Pancreas (tissue), 10 donors: ENCODE data around the gene NCF2. TPM values are rescaled to one million over a fixed set of nuclear protein-coding genes. Genes with fewer than 3 reads are reported as not detected.
"Not testable (repeated sequence)": the region's sequence is repeated elsewhere in the genome, so short reads cannot be mapped to it uniquely, and the experiment has no call there.

Source experiments
- ATAC-seq, 4 donors: fragments of 200-7000 bp; cut with Tn5 transposase; one replicate each; pipeline versions ENCODE4 v1.8.0 to v1.9.1; 2020; ENCODE audit warnings: mild to moderate bottlenecking in 4 of 4, moderate library complexity in 4 of 4
- DNase-seq, 6 donors: peaks; one replicate each; pipeline ENCODE4 v3.0.0-alpha.2; 2020
- FAIRE-seq: peaks from 2 replicates; lab custom pipeline; 2012; peaks lifted over from hg19 to GRCh38; lab: Jason Lieb, UNC
- H3K27ac ChIP-seq, 4 donors: fragments of 200-600 bp; sonication (generic); 1 replicate in 3 of 4; 2 replicates in 1 of 4; pipeline versions ENCODE4 v1.5.0 to v1.8.0; 2020
- H3K27me3 ChIP-seq, 4 donors: fragments of 200-600 bp; one replicate each; pipeline ENCODE4 v1.8.0; 2021
- H3K36me3 ChIP-seq, 3 donors: fragments of 200-600 bp; sonication (generic) in 1 of 3; one replicate each; pipeline versions ENCODE4 v1.5.0 to v1.8.0; 2020 to 2021
- H3K4me1 ChIP-seq, 3 donors: fragments of 200-600 bp; one replicate each; pipeline ENCODE4 v1.8.0; 2021
- H3K4me3 ChIP-seq, 4 donors: fragments of 200-600 bp; sonication (generic) in 2 of 4; one replicate each; pipeline versions ENCODE4 v1.5.0 to v1.8.0; 2020 to 2021
- H3K9me3 ChIP-seq, 4 donors: fragments of 200-600 bp; one replicate each; pipeline ENCODE4 v1.8.0; 2021
- WGBS, 2 donors: extraction: QIAGEN DNeasy Blood & Tissue Kit; methylation state at CpG; one replicate each; pipeline ENCODE4 v1.1.7; 2013; 5-methylcytosine and 5-hydroxymethylcytosine counted together
- intact Hi-C, 3 donors: fragments of 100-400 bp; cut with DNase I; formaldehyde crosslinking; loops; one replicate each; pipeline versions ENCODE4 v1.11.1 to v1.14.2; 2022
- polyA plus RNA-seq, 2 donors: library from polyadenylated mRNA; stranded (reverse); fragments of 200-250 nt; gene quantifications; one replicate each; pipeline ENCODE4 v1.2.3, GENCODE V29; 2013
- total RNA-seq, 6 donors: library from RNA; stranded (reverse); fragmentation: NEBNext Ultra II Directional in 4 of 6; extraction: Animal tissue kit (Norgen Biotek cat#: 25700) in 4 of 6; gene quantifications; one replicate each; pipeline versions ENCODE4 v1.2.1 to v1.2.4, GENCODE V29; 2021 to 2023
- TF ChIP-seq, protein P1 (sequence below), 4 donors: fragments of 200-600 bp; sonication (generic) in 3 of 4; IDR thresholded peaks; one replicate each; pipeline versions ENCODE4 v1.5.0 to v1.8.0; 2021; ENCODE audit warnings: antibody characterized with exemption in 4 of 4
- donor health status: healthy with polysubstance abuse.
- donor health status: DM: no; HTN: no; CAD: no; lungs with moderate emphysema.
- donor health status: DM: no; HTN: no; CAD: no.
- donor health status: control.
- donor health status: control.
- donor health status: Bipolar disorder and iron deficiency.
- donor health status: DM: yes; HTN: yes; CAD: no.
- donor health status: DM: no; HTN: no; CAD: no.
- donor health status: DM: no; HTN: no; CAD: no.
- donor health status: DM: yes; HTN: yes; CAD: no.

NCF2 gene
- total and polyA plus RNA-seq, 8 donors: 0.65 to 24.5 (median 2.1) TPM

DNA sequence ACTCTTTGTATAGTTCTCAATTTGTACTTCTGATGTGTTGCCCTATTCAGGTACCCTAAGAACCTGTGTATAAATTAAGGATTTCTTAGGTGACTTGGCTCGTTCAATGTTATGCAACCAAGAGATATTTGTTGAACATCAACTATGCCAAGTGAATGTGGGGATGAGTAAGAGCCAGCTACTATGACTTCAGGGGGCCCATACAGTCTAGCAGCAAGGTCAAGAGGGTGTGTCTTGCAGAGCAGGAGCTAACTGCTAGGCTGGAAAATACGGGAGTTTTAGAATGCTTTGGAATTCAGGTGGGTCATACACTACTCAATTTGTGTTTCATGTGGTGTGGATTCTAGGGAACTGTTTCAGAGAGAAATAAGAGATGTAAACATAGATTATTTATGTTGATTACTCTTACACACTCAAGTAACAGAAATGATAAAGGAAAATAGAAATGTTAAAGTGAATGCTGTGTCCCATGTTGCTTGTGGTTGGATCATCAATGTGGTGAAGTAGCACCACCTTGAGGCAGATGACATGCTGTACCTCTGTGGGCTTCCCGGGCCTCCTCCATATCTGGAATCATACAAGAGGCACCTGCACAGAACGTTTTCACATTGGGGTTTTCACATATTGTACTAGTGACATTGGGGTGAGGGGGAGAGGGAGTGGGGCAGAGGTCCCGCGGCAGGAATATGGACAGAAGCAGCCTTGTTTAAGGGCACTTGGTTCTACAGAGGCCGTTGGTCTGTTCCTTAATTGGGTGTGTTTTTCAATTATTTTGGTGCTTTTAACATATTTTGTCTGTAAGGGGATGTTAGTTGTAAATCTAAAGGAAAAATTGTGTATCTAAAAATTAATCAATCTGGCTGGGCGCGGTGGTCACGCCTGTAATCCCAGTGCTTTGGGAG lies 32.9 kb upstream of the NCF2 start:
- no peaks in the 10 kb centered on the region for H3K36me3 ChIP-seq
- TF ChIP-seq, protein P1, sequence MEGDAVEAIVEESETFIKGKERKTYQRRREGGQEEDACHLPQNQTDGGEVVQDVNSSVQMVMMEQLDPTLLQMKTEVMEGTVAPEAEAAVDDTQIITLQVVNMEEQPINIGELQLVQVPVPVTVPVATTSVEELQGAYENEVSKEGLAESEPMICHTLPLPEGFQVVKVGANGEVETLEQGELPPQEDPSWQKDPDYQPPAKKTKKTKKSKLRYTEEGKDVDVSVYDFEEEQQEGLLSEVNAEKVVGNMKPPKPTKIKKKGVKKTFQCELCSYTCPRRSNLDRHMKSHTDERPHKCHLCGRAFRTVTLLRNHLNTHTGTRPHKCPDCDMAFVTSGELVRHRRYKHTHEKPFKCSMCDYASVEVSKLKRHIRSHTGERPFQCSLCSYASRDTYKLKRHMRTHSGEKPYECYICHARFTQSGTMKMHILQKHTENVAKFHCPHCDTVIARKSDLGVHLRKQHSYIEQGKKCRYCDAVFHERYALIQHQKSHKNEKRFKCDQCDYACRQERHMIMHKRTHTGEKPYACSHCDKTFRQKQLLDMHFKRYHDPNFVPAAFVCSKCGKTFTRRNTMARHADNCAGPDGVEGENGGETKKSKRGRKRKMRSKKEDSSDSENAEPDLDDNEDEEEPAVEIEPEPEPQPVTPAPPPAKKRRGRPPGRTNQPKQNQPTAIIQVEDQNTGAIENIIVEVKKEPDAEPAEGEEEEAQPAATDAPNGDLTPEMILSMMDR (IDR thresholded peaks at IDR 0.05): peak in 3 of 4 donors; percentile 36 to 41 (median 36)
- ATAC-seq (peak; percentile 74 to 94 (median 90)), DNase-seq (peak in 3 of 6 donors; percentile 38 to 44 (median 40)), FAIRE-seq (no peak)
- 44 to 46% methylated on average over 10 of the region's 10 CpGs for WGBS, 2 donors
- no peak overlapping the region for H3K27ac ChIP-seq
- H3K4me1 ChIP-seq: peaks cover 8 to 23% (median 12%) of the 10 kb centered on the region in 3 donors
- H3K4me3 ChIP-seq: no peak overlapping the region
- H3K9me3 ChIP-seq: no peaks in the 10 kb centered on the region
- H3K27me3 ChIP-seq: no peaks in the 10 kb centered on the region
- intact Hi-C loops: loop anchor here in 1 of 3 donors (10.0 kb wide), 1 partner anchor 138 kb away; no protein-coding TSS in a partner anchor

DNA sequence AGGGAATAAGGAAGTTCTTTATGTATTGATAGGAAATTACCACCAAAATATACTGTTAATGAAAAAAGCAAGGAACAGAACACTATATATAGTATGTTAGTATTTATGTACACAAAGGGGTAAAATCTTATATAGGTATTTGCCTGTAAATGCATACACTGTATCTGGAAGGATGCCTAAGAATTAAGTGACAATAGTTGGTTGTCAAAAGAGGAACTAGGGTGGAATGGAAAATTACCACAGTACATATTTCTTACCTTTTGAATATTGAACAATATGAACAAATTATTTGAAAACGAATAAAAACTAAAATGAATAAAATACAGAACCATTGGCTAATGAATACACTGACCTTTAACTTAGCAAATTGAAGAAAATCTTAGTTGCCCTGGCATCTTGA lies 31.8 kb upstream of the NCF2 start:
- ATAC-seq: no peak
- Histone ChIP-seq H3K36me3 (no peaks in the 10 kb centered on the region), H3K9me3 (no peaks in the 10 kb centered on the region), H3K27me3 (no peaks in the 10 kb centered on the region), H3K4me1 (peaks cover 8 to 20% (median 12%) of the 10 kb centered on the region in 3 donors), H3K27ac (no peak overlapping the region), H3K4me3 (no peak overlapping the region)
- WGBS, 2 donors: 30 to 31% methylated on average over 1 of the region's 1 CpG
- FAIRE-seq: no peak
- DNase-seq: no peak
- TF ChIP-seq, protein P1 (IDR thresholded peaks at IDR 0.05): no peak
- intact Hi-C loops: loop anchor here in 1 of 3 donors (10.0 kb wide), 1 partner anchor 137 kb away; no protein-coding TSS in a partner anchor

DNA sequence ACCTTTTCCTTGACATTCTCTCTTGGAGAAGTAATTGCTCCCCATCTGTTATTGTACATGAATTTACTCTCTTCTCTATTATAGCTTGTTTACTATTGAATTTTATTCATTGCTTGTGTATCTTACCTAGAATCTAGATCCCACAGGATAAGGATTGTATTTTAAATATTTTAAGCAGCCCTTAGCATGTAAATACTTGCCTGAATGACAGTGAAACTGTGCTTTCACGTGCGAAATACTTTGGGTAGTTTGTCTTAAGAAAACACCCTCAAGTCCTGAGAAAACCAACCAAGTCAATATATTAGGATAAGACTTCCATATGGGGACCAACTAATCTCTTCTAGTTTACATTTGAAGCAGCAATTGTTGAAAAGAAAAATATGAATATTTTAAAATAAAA lies 30.1 kb upstream of the NCF2 start:
- Histone ChIP-seq H3K27ac (no peak overlapping the region), H3K9me3 (no peaks in the 10 kb centered on the region), H3K4me1 (peaks cover 0 to 4% (median 0%) of the 10 kb centered on the region in 3 donors), H3K27me3 (no peaks in the 10 kb centered on the region), H3K36me3 (no peaks in the 10 kb centered on the region), H3K4me3 (no peak overlapping the region)
- FAIRE-seq (no peak), ATAC-seq (no peak), DNase-seq (no peak)
- TF ChIP-seq, protein P1 (IDR thresholded peaks at IDR 0.05): no peak
- intact Hi-C loops: loop anchor here in 1 of 3 donors (10.0 kb wide), 1 partner anchor 136 kb away; no protein-coding TSS in a partner anchor
- WGBS, 2 donors: 59 to 84% methylated on average over 2 of the region's 2 CpGs

DNA sequence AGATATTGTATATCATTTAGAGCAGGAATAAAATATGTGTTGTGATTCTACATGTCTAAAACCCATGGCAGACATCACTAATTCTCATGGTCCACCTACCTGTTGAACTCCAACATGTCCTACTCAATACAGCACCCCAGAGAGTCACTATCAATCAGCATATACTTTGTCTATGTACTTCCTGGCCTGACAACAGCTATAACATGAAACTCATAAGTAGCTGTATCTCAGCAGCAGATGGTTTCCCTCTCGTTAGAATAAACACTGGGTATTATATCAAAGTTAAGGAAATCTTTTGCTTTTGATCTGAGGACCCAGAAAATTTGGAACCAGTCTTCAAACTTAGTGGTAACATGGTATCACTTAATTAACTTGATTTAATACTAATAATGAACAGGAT lies 29.5 kb upstream of the NCF2 start:
- 67 to 70% methylated on average over 1 of the region's 1 CpG for WGBS, 2 donors
- ATAC-seq: no peak
- Histone ChIP-seq H3K27ac (no peak overlapping the region), H3K4me3 (no peak overlapping the region), H3K4me1 (peaks cover 0 to 4% (median 0%) of the 10 kb centered on the region in 3 donors), H3K9me3 (no peaks in the 10 kb centered on the region), H3K36me3 (no peaks in the 10 kb centered on the region), H3K27me3 (no peaks in the 10 kb centered on the region)
- no peak for DNase-seq
- intact Hi-C loops: loop anchor here in 1 of 3 donors (10.0 kb wide), 1 partner anchor 135 kb away; no protein-coding TSS in a partner anchor
- FAIRE-seq: no peak
- TF ChIP-seq, protein P1 (IDR thresholded peaks at IDR 0.05): no peak

- H3K27ac ChIP-seq, ATAC-seq, FAIRE-seq, H3K36me3 ChIP-seq, H3K9me3 ChIP-seq, H3K4me3 ChIP-seq, DNase-seq, intact Hi-C loops, H3K27me3 ChIP-seq, H3K4me1 ChIP-seq: not testable (repeated sequence)
- WGBS, 2 donors: 73 to 89% methylated on average over 4 to 5 of the region's 5 CpGs
Observed at GRCh38 chr1:183618202-183618601, 27.9 kb upstream of the NCF2 start.

- H3K36me3 ChIP-seq, H3K4me3 ChIP-seq, H3K27ac ChIP-seq, ATAC-seq, H3K27me3 ChIP-seq, intact Hi-C loops, DNase-seq, FAIRE-seq, H3K4me1 ChIP-seq, H3K9me3 ChIP-seq: not testable (repeated sequence)
- WGBS, 2 donors: 86 to 100% methylated on average over 2 to 3 of the region's 3 CpGs
Observed at GRCh38 chr1:183612975-183613374, 22.7 kb upstream of the NCF2 start.
